ENCODE measurements around the gene HOXA1. TPM values are rescaled to one million over a fixed set of nuclear protein-coding genes. Genes with fewer than 3 reads are reported as not detected.
A peak's percentile ranks its signal among the peaks of the same experiment; 100 is the strongest.

Gene HOXA1
- total RNA-seq, 4 donors from 2014 or later, result 0.67 to 0.78 TPM; not detected in 2

DNA sequence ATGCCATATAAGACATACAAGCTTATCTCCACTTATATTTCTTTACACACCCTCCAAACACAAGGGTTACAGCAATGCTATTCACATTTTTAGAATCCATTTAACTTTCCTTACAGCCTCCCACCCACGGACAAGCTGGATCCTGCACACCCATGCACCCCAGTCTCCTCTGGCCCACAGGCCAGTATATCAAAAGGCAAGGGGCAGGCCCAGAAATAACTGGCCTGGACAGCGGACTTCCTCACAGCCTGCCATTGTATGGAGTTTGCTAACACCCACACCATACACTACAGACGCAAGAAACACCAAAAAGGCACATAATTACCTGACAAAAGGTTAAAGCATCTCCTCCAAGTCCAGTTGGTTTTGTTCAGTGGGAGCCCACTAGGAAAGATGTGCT lies 22.8 kb upstream of the HOXA1 start:
- WGBS, 2 donors, result 23 to 31% methylated on average over 3 of the region's 3 CpGs
- Histone ChIP-seq H3K9me3 (no peaks in the 10 kb centered on the region), H3K4me3 (replicated peaks in 1 of 3) (no peak overlapping the region), H3K4me1 (peaks cover 0 to 4% of the 10 kb centered on the region in 2 donors), H3K27me3 (peaks cover 32% of the 10 kb centered on the region), H3K36me3 (no peaks in the 10 kb centered on the region), H3K27ac (peak overlapping the region in 1 of 3 donors; percentile 80)
- intact Hi-C loops (cut with DNase I), result no loop called here
- TF ChIP-seq POLR2A (IDR thresholded peaks at IDR 0.05) (no peak), CTCF (IDR thresholded peaks at IDR 0.05) (no peak)
- no peak for DNase-seq

GRCh38 chr7:27117887-27118491 lies 22.2 kb upstream of the HOXA1 start:
- 8 to 16% methylated on average over 19 of the region's 19 CpGs for WGBS, 2 donors
- intact Hi-C loops (cut with DNase I), result no loop called here
- no peak for DNase-seq
- Histone ChIP-seq H3K4me3 (replicated peaks in 1 of 3) (peak overlapping the region in 1 of 3 donors; percentile 8), H3K9me3 (no peaks in the 10 kb centered on the region), H3K36me3 (no peaks in the 10 kb centered on the region), H3K4me1 (peaks cover 0 to 4% of the 10 kb centered on the region in 2 donors), H3K27me3 (peaks cover 36% of the 10 kb centered on the region), H3K27ac (peak overlapping the region; percentile 23 to 80 (median 52))
- TF ChIP-seq CTCF (IDR thresholded peaks at IDR 0.05), result no peak
- no peak for TF ChIP-seq POLR2A (IDR thresholded peaks at IDR 0.05)

DNA sequence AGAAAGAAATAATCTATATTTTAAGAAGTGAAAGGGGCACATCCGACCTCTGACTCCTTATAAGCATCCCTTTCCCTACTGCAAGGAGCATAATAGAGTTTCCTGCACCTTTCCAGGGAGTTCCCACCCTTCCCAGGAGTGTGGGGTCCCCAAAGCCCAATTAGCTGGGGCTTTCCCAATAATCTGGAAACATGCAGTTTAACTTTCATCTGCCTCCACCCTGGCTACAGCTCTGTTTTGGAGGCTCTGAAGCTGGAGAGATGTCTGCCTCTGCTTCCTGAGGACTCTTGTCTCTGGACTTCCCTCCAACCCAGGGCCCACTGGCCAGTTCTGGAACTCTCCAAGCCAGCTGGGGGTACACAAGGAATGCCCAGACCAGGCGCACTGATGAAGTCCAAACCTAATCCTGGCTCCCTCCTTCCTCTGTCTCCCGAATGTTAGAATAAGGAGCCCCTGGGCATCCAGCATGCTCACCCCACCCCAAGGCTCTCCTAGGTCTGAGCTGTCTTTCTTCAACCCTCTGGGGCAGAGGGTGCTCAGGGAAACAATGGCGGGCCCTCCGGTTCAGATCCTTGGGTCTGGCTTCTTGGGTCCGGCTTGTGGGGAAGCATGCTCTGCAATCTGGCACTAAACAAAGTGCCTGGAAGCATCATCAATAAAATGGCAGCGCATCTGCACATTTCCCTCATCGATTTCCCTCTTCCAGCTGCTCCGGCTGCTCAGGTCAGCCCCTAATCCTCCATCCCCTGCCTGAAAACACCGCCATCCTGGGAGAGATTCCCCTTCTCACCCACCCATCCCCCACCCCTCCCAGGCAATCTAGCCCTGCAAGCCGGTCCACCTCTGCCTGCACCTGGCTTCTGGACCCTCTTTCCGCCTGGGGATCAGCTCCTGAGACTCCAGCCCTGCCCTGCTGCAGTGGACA lies 21.4 kb upstream of the HOXA1 start:
- H3K9me3 ChIP-seq, result no peaks in the 10 kb centered on the region
- 16 to 18% methylated on average over 12 of the region's 12 CpGs for WGBS, 2 donors
- no peak for DNase-seq
- H3K36me3 ChIP-seq, result no peaks in the 10 kb centered on the region
- H3K27me3 ChIP-seq, result peaks cover 36% of the 10 kb centered on the region
- H3K4me1 ChIP-seq, result peaks cover 0 to 4% of the 10 kb centered on the region in 2 donors
- H3K4me3 ChIP-seq (replicated peaks in 1 of 3), result peak overlapping the region in 1 of 3 donors; percentile 8
- H3K27ac ChIP-seq, result peak overlapping the region; percentile 52 to 80 (median 71)
- intact Hi-C loops (cut with DNase I), result no loop called here
- TF ChIP-seq CTCF (IDR thresholded peaks at IDR 0.05) (no peak), POLR2A (IDR thresholded peaks at IDR 0.05) (no peak)

DNA sequence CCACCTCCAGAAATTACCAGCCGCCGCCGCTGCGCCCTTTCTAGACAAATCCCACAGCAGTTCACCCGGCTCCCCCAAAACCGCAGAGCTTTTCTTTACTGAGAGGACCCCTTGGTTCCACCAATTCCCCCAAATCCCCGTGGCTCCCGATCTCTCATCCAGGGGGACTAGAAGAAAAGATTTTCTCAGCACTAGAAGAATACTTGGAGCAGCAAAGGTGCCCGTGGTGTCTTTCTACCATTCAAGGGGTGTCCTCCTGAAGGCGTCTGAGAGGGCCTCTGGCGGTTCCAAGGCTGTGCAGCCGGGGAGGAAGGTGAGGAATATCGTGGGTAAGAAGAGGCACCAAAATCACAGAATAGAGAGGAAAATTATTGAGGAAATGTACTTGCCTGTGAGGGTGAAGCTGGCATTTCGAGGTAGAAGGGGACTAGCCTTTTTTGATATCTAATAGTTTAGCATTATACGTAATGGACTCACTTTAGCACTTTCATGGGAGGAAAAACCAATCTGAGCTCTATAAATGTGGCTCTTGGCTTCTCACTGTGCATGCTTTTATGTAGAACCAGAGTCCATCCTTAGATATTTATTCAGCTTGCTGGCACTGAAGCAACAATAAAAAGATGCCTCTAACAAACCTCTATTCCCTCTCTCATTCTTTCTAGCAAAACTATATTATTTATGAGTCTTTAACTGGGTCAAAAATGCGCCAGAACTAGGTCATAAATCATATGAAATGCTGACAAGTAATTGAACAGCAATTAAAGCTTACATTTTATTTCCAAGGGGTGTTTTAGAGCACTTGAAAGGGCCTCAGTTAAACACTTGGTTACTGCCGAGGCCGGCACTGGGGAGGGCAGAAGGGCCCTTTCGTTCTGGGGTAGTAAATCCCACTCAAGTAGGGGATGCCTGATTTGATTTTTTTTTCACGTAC lies 20.5 kb upstream of the HOXA1 start:
- peak overlapping the region; percentile 71 to 81 (median 80) for H3K27ac ChIP-seq
- H3K9me3 ChIP-seq, result no peaks in the 10 kb centered on the region
- H3K4me1 ChIP-seq, result peaks cover 0 to 4% of the 10 kb centered on the region in 2 donors
- H3K4me3 ChIP-seq (replicated peaks in 1 of 3), result peak overlapping the region in 2 of 3 donors; percentile 1 to 28
- no peaks in the 10 kb centered on the region for H3K36me3 ChIP-seq
- intact Hi-C loops (cut with DNase I), result no loop called here
- TF ChIP-seq POLR2A (IDR thresholded peaks at IDR 0.05) (no peak), CTCF (IDR thresholded peaks at IDR 0.05) (no peak)
- WGBS, 2 donors, result 14 to 25% methylated on average over 20 of the region's 20 CpGs
- DNase-seq, result no peak
- peaks cover 36% of the 10 kb centered on the region for H3K27me3 ChIP-seq

Data from thyroid gland (tissue), 4 donors.